ENCODE results near the gene TMIE. TPM values are rescaled to one million over a fixed set of nuclear protein-coding genes. Genes with fewer than 3 reads are reported as not detected.

Gene TMIE
- total and polyA plus RNA-seq, 7 donors, result 0.27 to 2.2 (median 0.40) TPM

DNA sequence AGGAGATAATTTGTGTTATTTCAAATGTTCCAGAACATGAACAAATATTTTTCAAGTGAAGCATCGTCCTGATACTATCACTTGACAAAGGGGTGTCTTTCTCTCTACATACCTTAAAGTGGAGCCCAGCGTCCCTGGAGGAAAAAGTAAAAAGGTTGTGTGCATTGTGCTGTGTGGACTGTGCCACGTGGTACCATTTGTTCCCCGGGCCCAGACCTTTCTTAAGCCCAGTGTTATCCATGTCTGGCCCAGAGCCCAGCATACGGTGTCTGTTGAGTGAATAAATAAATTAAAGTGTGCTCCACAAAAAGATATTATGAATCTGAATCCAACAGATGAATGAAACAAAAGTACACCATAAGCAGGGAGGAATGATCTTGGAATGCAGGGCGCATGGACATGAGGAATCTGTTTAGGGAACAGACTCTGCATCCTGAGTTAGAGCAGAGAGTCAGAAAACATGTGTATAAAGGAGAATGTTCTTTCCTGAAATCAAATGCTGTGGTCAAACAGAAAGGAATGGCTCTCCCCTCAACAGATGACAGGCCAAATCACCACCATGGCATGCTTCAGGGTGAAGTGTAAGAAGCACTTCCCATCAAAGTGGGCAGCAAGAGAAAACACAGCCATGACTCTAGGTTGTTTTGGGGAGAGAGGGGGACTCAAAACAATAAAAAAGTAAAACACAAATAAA is 24.6 kb downstream of the TMIE start:
- WGBS, 3 donors, result 34 to 51% (median 38%) methylated on average over 6 of the region's 6 CpGs
- Histone ChIP-seq H3K27ac (no peak overlapping the region), H3K9me3 (no peaks in the 10 kb centered on the region), H3K27me3 (ENCODE audit: insufficient read depth in 3 of 3, low read length in 2 of 3) (no peaks in the 10 kb centered on the region), H3K36me3 (ENCODE audit: insufficient read depth in 1 of 2, low read depth in 1 of 2) (no peaks in the 10 kb centered on the region), H3K4me1 (no peaks in the 10 kb centered on the region), H3K4me3 (no peak overlapping the region)
- DNase-seq, result no peak
- TF ChIP-seq, protein P1, sequence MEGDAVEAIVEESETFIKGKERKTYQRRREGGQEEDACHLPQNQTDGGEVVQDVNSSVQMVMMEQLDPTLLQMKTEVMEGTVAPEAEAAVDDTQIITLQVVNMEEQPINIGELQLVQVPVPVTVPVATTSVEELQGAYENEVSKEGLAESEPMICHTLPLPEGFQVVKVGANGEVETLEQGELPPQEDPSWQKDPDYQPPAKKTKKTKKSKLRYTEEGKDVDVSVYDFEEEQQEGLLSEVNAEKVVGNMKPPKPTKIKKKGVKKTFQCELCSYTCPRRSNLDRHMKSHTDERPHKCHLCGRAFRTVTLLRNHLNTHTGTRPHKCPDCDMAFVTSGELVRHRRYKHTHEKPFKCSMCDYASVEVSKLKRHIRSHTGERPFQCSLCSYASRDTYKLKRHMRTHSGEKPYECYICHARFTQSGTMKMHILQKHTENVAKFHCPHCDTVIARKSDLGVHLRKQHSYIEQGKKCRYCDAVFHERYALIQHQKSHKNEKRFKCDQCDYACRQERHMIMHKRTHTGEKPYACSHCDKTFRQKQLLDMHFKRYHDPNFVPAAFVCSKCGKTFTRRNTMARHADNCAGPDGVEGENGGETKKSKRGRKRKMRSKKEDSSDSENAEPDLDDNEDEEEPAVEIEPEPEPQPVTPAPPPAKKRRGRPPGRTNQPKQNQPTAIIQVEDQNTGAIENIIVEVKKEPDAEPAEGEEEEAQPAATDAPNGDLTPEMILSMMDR (IDR thresholded peaks at IDR 0.05), result no peak
- no peak for ATAC-seq
- intact Hi-C loops (cut with DNase I), result no loop called here

DNA sequence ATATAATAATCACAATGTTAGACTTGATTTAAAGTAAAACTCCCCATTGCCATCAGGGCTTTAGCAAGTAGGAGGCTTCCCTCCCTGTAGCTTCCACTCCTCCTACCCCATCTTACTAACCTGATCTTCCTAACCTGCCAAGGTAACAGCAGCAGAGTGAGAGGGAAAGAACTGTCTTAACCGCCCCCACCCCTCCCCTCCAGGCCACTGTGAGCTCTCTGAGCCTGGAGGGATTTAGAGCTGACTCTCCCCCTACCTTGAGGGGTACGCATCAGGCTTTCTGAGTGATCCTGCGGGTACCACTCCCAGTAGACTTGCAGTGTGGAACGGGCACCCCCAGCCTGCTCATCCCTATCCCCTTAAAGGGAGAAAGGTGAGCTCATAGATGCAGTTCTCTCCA is 27.8 kb downstream of the TMIE start:
- 85 to 86% (median 86%) methylated on average over 4 of the region's 4 CpGs for WGBS, 3 donors
- intact Hi-C loops (cut with DNase I), result no loop called here
- Histone ChIP-seq H3K27ac (no peak overlapping the region), H3K4me3 (no peak overlapping the region), H3K9me3 (no peaks in the 10 kb centered on the region), H3K27me3 (ENCODE audit: insufficient read depth in 3 of 3, low read length in 2 of 3) (no peaks in the 10 kb centered on the region), H3K36me3 (ENCODE audit: insufficient read depth in 1 of 2, low read depth in 1 of 2) (no peaks in the 10 kb centered on the region), H3K4me1 (no peaks in the 10 kb centered on the region)
- TF ChIP-seq, protein P1 (IDR thresholded peaks at IDR 0.05), result no peak
- ATAC-seq (no peak), DNase-seq (no peak)

- TF ChIP-seq, protein P1 (IDR thresholded peaks at IDR 0.05), result no peak
- no peak overlapping the region for H3K27ac ChIP-seq
- H3K9me3 ChIP-seq, result no peaks in the 10 kb centered on the region
- ATAC-seq (no peak), DNase-seq (no peak)
- H3K36me3 ChIP-seq (ENCODE audit: insufficient read depth in 1 of 2, low read depth in 1 of 2), result no peaks in the 10 kb centered on the region
- intact Hi-C loops (cut with DNase I), result no loop called here
- H3K4me1 ChIP-seq, result no peaks in the 10 kb centered on the region
- no peak overlapping the region for H3K4me3 ChIP-seq
- no peaks in the 10 kb centered on the region for H3K27me3 ChIP-seq (ENCODE audit: insufficient read depth in 3 of 3, low read length in 2 of 3)
- 77 to 89% (median 85%) methylated on average over 2 of the region's 2 CpGs for WGBS, 3 donors
Measured at GRCh38 chr3:46730819-46731218, 29.6 kb downstream of the TMIE start.

DNA sequence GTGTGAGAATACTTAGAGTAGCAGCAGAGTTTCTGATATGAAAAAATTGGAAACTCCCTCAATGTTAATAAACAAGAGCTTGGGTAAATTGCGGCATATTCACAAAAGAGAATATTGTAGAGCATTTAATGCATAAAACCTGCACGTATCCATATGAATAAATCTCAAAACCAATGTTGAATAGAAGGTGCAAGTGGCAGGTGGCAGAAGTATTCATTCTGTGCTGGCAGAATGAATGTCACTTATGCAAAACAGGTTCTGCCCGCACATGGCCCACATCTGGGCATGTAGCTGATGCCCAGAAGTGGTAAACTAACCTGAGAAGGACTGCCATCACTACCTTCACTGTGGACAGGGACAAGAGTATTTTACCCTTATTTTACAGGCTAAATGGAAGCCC is 30.6 kb downstream of the TMIE start:
- TF ChIP-seq, protein P1 (IDR thresholded peaks at IDR 0.05), result no peak
- Histone ChIP-seq H3K4me1 (no peaks in the 10 kb centered on the region), H3K4me3 (no peak overlapping the region), H3K27ac (no peak overlapping the region), H3K9me3 (no peaks in the 10 kb centered on the region), H3K36me3 (ENCODE audit: insufficient read depth in 1 of 2, low read depth in 1 of 2) (no peaks in the 10 kb centered on the region), H3K27me3 (ENCODE audit: insufficient read depth in 3 of 3, low read length in 2 of 3) (no peaks in the 10 kb centered on the region)
- ATAC-seq (no peak), DNase-seq (no peak)
- 78 to 85% (median 80%) methylated on average over 3 of the region's 3 CpGs for WGBS, 3 donors
- intact Hi-C loops (cut with DNase I), result no loop called here
